Activated T-helper 17 cell treated with anti-CD3 and anti-CD28 coated beads, Interleukin-2, amount 50 U/mL, for 72 hours (primary cell): ENCODE measurements around the gene LRRC63. TPM values are rescaled to one million over a fixed set of nuclear protein-coding genes. Genes with fewer than 3 reads are reported as not detected.
"Not testable (repeated sequence)": the region's sequence is repeated elsewhere in the genome, so short reads cannot be mapped to it uniquely, and the experiment has no call there.

Source experiments
- ATAC-seq: fragments of 150-1000 bp; cut with Tn5 transposase; replicated peaks from 2 replicates; pipeline ENCODE4 v1.10.0; 2021; ENCODE audit warnings: mild to moderate bottlenecking, moderate library complexity
- H3K27ac Mint-ChIP-seq: one replicate; pipeline ENCODE4 v1.8.0; 2022; ENCODE audit warnings: mixed read lengths
- H3K27me3 Mint-ChIP-seq: one replicate; pipeline ENCODE4 v1.8.0; 2022; ENCODE audit warnings: mixed read lengths
- H3K36me3 Mint-ChIP-seq: one replicate; pipeline ENCODE4 v1.8.0; 2022; ENCODE audit warnings: low read depth, mild to moderate bottlenecking, mixed read lengths
- H3K4me1 Mint-ChIP-seq: one replicate; pipeline ENCODE4 v1.8.0; 2022; ENCODE audit warnings: mixed read lengths
- H3K4me3 Mint-ChIP-seq: one replicate; pipeline ENCODE4 v1.8.0; 2022; ENCODE audit warnings: mild to moderate bottlenecking, mixed read lengths
- H3K9me3 Mint-ChIP-seq: one replicate; pipeline ENCODE4 v1.8.0; 2022; ENCODE audit warnings: mixed read lengths
- total RNA-seq, 2 donors: library from RNA; stranded (reverse); gene quantifications; one replicate each; pipeline ENCODE4 v1.2.3, GENCODE V29; 2022

Gene LRRC63
- total RNA-seq, 2 donors from 2014 or later: 1.0 to 1.3 TPM

GRCh38 chr13:46195016-46195415, 16.7 kb upstream of the LRRC63 start:
- Mint-ChIP-seq H3K4me1 (peaks cover 5% of the 10 kb centered on the region), H3K36me3 (no peaks in the 10 kb centered on the region), H3K4me3 (no peak overlapping the region), H3K27ac (no peak overlapping the region), H3K9me3 (no peaks in the 10 kb centered on the region), H3K27me3 (no peaks in the 10 kb centered on the region)
- ATAC-seq: no peak

DNA sequence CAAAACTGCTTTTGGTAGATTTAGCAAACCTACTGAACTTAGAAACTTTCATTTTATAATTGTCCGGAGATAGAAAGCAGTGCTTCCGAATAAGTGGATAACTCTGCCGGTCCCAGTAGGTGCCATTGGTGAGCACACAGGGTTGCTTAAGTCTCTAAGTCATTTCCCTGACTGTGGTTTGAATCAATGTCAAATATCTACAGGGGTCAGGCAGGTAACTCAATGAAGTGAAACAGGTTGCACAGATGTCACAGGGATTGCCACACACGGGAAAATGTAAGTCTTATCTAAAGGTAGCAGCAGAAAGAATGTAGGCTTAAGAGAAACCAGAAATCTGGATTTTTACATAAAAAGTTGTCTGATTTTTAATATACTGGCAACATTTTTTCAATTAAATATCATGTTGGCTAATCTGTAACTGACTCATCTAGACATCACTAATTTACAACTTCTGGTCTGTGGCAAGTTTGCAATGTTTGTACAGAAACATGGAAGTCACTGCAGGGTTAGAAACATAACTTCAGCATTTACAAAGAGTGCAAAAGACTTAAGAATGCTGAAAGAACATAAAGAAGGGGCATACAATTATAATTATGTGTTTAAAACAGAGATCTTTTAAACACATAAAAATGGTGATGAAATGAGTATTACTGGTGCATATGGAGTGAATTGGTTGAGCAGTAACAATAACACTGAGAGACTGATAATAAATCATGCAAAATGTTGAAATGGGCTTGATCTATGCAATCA, 14.3 kb upstream of the LRRC63 start:
- no peak overlapping the region for H3K27ac Mint-ChIP-seq
- H3K36me3 Mint-ChIP-seq: no peaks in the 10 kb centered on the region

DNA sequence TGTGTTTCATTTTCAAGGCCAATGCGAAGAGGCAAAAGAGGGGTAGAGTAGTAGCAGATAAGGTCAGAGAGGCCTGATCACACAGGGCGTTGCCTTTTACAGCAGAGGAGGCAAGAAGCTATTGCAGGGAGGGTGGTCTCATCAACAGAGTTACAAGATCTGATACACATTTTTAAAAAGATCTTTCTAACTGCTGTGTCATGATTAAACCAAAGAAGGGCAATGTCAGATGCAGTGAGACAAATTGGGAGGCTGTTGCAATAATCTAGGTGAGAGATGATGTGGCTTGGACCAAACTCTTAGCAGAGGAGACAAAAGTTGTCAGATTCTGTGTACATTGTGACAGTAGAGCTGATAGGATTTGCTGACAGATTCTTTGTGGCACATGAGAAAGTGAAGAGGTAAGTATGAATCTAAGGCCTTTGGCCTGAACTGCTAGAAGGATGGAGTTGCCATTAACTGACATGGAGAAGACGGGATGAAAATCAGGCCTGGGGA, 13.0 kb upstream of the LRRC63 start:
- Mint-ChIP-seq H3K27me3 (no peaks in the 10 kb centered on the region), H3K27ac (no peak overlapping the region), H3K4me3 (no peak overlapping the region), H3K36me3 (no peaks in the 10 kb centered on the region), H3K4me1 (peaks cover 23% of the 10 kb centered on the region), H3K9me3 (no peaks in the 10 kb centered on the region)
- no peak for ATAC-seq

More for the DNA sequence above, 14.3 kb upstream of the LRRC63 start:
- H3K27me3 Mint-ChIP-seq: no peaks in the 10 kb centered on the region
- no peaks in the 10 kb centered on the region for H3K9me3 Mint-ChIP-seq
- H3K4me1 Mint-ChIP-seq: peaks cover 16% of the 10 kb centered on the region
- H3K4me3 Mint-ChIP-seq: no peak overlapping the region
- no peak for ATAC-seq

DNA sequence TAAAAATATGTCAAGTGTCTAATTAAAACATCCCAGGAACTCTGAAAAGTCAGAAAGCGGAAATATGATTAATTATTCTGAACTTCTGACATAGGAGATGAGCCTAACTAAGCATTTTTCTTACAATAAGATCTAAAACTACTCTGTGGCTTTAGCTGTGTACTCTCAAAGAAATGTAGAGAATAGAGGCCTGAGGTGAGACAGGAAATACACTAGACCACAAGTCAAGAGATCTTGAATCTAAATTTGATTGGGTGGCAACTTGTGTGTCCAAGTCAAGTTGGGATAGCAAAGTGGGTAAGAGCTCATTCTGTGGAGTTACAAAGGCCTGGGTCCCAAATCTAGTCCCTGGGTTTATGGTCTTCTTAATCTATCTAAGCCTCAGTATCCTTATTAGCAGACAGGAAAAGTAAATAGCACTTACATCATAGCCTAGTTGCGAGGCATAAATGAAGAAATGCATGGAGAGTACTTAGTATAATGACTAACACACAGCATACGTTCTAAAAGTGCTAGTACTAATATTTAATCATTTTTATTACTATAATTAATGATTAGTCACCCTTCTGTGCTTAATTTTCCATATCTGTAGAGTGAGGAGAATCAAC, 9.4 kb upstream of the LRRC63 start:
- no peaks in the 10 kb centered on the region for H3K27me3 Mint-ChIP-seq
- H3K4me3 Mint-ChIP-seq: peak overlapping the region; percentile 42
- ATAC-seq: peak; percentile 83
- H3K9me3 Mint-ChIP-seq: no peaks in the 10 kb centered on the region
- no peaks in the 10 kb centered on the region for H3K36me3 Mint-ChIP-seq
- peaks cover 23% of the 10 kb centered on the region for H3K4me1 Mint-ChIP-seq
- H3K27ac Mint-ChIP-seq: peak overlapping the region; percentile 77

DNA sequence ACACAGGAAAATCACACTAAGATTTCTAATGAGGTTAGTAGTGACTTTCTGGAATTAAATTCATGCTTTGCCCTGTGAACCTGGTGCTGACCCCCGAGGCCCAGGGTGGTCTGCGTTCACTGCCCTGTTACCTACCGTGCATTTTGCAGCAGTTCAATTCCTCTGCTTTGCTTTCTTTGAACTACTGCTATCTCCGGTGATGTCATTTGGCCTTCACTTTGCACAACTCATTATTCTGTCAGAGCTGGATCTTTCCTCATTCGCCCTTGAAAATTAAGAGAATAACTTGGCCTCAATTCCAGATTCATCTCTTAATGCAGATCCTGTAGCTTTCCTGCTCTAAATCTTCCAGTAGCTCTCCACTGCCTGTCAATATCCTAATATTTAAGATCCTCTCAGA, 8.8 kb upstream of the LRRC63 start:
- Mint-ChIP-seq H3K36me3 (no peaks in the 10 kb centered on the region), H3K27ac (peak overlapping the region; percentile 41), H3K27me3 (no peaks in the 10 kb centered on the region), H3K9me3 (no peaks in the 10 kb centered on the region), H3K4me3 (peak overlapping the region; percentile 5), H3K4me1 (peaks cover 23% of the 10 kb centered on the region)
- no peak for ATAC-seq

- peaks cover 15% of the 10 kb centered on the region for H3K4me1 Mint-ChIP-seq
- no peaks in the 10 kb centered on the region for H3K36me3 Mint-ChIP-seq
- H3K27me3 Mint-ChIP-seq: no peaks in the 10 kb centered on the region
- peak overlapping the region; percentile 44 for H3K27ac Mint-ChIP-seq
- no peak overlapping the region for H3K4me3 Mint-ChIP-seq
- no peak for ATAC-seq
- H3K9me3 Mint-ChIP-seq: no peaks in the 10 kb centered on the region
Measured at GRCh38 chr13:46206143-46206542, 5.6 kb upstream of the LRRC63 start.

GRCh38 chr13:46207828-46208227, 3.9 kb upstream of the LRRC63 start:
- Mint-ChIP-seq H3K27ac (no peak overlapping the region), H3K9me3 (no peaks in the 10 kb centered on the region), H3K4me3 (no peak overlapping the region), H3K4me1 (peaks cover 11% of the 10 kb centered on the region), H3K27me3 (no peaks in the 10 kb centered on the region), H3K36me3 (no peaks in the 10 kb centered on the region)
- ATAC-seq: no peak

DNA sequence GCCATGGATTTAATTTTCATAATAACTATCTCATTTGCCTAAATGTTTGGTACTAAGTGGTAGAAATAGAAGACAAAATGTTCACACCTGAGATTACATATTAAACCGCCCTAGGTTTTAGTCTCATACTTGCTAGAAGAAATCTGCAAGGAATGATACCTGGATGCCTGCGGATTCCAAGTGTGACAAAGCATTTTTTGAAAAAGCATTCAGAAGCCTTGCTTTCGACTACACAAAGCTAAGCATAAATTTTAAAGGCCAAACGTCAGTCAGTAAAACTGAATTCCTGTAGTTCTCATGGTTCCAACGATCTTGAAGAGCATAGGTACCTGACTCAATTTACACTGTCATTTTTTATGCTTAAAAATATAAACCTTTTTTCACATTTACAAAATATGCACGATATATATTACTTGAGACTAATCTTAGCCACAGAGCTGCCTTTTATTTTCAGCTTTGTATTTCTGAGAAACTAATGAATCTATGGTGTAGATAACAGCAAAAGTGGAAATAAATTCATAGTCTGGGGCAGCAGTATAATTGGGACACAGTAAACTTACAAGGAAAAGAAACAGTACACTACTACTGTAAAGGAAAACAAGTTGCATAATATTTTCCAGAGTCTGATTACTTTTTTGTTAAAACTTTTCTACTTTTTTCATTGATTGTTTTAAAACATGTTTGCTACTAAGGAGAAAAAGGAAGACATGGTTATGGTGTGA, 1.2 kb upstream of the LRRC63 start:
- Mint-ChIP-seq H3K36me3 (no peaks in the 10 kb centered on the region), H3K9me3 (no peaks in the 10 kb centered on the region), H3K27ac (peak overlapping the region; percentile 89), H3K4me3 (peak overlapping the region; percentile 90), H3K4me1 (peaks cover 12% of the 10 kb centered on the region), H3K27me3 (no peaks in the 10 kb centered on the region)
- no peak for ATAC-seq

DNA sequence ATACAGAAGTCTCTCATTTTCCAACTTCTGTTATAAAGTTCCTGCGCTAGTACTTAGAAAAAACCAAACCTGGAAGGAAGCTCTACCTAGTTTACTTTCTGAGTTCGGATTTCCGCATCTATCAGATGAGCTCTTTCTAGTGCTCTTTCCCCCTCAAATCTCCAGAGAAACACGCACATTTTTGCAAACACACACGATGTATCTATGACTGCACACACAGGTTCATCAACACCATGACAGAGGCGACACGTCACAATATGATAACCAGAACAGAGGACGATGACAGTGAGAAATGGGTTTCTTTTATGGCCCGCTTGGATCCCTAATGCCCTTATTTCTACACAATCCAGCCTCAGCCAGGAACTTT, 629 bp upstream of the LRRC63 start:
- Mint-ChIP-seq H3K36me3 (no peaks in the 10 kb centered on the region), H3K27ac (peak overlapping the region; percentile 89), H3K9me3 (no peaks in the 10 kb centered on the region), H3K4me1 (peaks cover 12% of the 10 kb centered on the region), H3K27me3 (no peaks in the 10 kb centered on the region), H3K4me3 (peak overlapping the region; percentile 90)
- ATAC-seq: peak; percentile 75

- H3K9me3 Mint-ChIP-seq: peaks cover 4% of the 10 kb centered on the region
- no peak for ATAC-seq
- H3K4me1 Mint-ChIP-seq: peaks cover 12% of the 10 kb centered on the region
- no peaks in the 10 kb centered on the region for H3K27me3 Mint-ChIP-seq
- no peak overlapping the region for H3K27ac Mint-ChIP-seq
- H3K4me3 Mint-ChIP-seq: peak overlapping the region; percentile 90
- no peaks in the 10 kb centered on the region for H3K36me3 Mint-ChIP-seq
Measured at GRCh38 chr13:46213242-46213641, 1.5 kb downstream of the LRRC63 start.

DNA sequence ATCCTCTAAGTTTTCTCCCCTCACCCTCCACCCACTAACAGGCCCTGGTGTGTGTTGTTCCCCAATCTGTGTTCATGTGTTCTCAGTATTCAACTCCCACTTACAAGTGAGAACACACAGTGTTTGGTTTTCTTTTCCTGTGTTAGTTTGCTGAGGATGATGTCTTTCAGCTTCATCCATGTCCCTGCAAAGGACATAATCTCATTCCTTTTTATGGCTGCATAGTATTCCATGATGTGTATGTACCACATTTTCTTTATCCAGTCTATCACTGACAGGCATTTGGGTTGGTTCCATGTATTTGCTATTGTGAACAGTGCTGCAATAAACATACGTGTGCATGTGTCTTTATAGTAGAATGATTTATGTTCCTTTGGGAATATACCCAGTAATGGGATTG, 3.0 kb downstream of the LRRC63 start:
- not testable (repeated sequence) for H3K4me3 Mint-ChIP-seq, H3K27ac Mint-ChIP-seq, H3K27me3 Mint-ChIP-seq, H3K9me3 Mint-ChIP-seq, ATAC-seq, H3K36me3 Mint-ChIP-seq
- H3K4me1 Mint-ChIP-seq: peaks cover 17% of the 10 kb centered on the region

DNA sequence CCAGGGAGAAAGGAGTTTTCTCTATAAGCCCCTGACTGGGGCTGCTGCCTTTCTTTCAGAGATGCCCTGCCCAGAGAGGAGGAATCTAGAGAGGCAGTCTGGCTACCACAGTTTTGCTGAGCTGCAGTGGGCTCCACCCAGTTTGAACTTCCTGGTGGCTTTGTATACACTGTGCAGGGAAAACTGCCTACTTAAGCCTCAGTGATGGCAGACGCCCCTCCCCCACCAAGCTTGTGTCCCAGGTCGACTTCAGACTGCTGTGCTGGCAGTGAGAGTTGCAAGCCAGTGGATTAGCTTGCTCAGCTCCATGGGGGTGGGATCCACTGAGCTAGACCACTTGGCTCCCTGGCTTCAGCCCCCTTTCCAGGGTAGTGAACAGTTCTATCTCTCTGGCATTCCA, 8.5 kb downstream of the LRRC63 start:
- H3K36me3 Mint-ChIP-seq, H3K4me1 Mint-ChIP-seq, H3K4me3 Mint-ChIP-seq, H3K27me3 Mint-ChIP-seq, H3K27ac Mint-ChIP-seq, ATAC-seq: not testable (repeated sequence)
- H3K9me3 Mint-ChIP-seq: peaks cover 11% of the 10 kb centered on the region

DNA sequence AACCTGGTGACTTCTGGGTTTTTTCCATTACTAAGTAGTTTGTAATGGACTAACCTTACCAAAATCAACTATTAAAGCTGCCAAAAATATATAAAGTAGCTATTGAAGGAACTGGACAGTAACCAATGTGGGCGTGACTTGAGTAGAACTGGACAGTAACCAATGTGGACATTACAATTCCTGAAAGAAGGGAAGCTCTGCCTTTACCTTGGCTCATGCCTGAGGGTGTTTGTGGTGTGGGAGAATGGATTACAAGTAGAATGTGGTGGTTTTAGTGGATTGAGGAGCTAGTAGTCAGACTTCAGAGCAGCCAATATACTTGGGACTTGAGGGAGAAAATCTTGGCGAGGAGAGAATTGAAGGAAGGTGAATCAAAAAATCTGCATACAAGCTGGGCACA, 17.5 kb downstream of the LRRC63 start:
- no peak for ATAC-seq
- Mint-ChIP-seq H3K27me3 (no peaks in the 10 kb centered on the region), H3K36me3 (no peaks in the 10 kb centered on the region), H3K4me3 (no peak overlapping the region), H3K9me3 (peaks cover 12% of the 10 kb centered on the region), H3K27ac (no peak overlapping the region), H3K4me1 (no peaks in the 10 kb centered on the region)

DNA sequence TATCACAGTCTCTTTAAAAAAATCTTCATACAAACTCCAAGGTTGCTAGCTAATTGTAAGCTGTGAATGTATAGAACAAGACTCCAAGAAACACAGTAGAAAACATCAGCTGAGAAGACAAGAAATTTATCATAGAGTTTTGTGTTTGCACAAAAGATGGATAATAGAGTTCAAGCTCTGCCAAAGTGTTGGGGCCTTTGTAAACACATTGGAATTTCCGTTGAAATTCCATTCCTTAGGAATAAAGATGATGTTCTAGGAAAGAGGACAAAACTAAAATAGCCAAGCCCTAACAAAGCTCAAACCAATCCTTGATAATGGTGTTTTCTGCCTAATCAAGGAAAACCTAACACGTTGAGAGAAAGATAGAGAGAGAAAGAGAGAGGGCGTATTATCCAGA, 20.6 kb downstream of the LRRC63 start:
- H3K9me3 Mint-ChIP-seq: peaks cover 22% of the 10 kb centered on the region
- no peaks in the 10 kb centered on the region for H3K4me1 Mint-ChIP-seq
- no peak for ATAC-seq
- H3K27me3 Mint-ChIP-seq: no peaks in the 10 kb centered on the region
- H3K4me3 Mint-ChIP-seq: no peak overlapping the region
- H3K36me3 Mint-ChIP-seq: no peaks in the 10 kb centered on the region
- H3K27ac Mint-ChIP-seq: no peak overlapping the region

GRCh38 chr13:46235286-46235685, 23.6 kb downstream of the LRRC63 start:
- H3K36me3 Mint-ChIP-seq: no peaks in the 10 kb centered on the region
- peaks cover 26% of the 10 kb centered on the region for H3K9me3 Mint-ChIP-seq
- no peak overlapping the region for H3K27ac Mint-ChIP-seq
- no peak for ATAC-seq
- no peaks in the 10 kb centered on the region for H3K4me1 Mint-ChIP-seq
- no peaks in the 10 kb centered on the region for H3K27me3 Mint-ChIP-seq
- H3K4me3 Mint-ChIP-seq: no peak overlapping the region
